DMS53 treated with DMSO at 0.1 percent for 48 hours (cell line): Measurements from ENCODE around the gene SDC1.
A peak's percentile ranks its signal among the peaks of the same experiment; 100 is the strongest.

ENCODE experiments used
- DNase-seq: peaks from one replicate; lab custom pipeline; 2025; ENCODE audit not compliant: unreplicated experiment; lab: John Stamatoyannopoulos, UW

Gene SDC1

DNA sequence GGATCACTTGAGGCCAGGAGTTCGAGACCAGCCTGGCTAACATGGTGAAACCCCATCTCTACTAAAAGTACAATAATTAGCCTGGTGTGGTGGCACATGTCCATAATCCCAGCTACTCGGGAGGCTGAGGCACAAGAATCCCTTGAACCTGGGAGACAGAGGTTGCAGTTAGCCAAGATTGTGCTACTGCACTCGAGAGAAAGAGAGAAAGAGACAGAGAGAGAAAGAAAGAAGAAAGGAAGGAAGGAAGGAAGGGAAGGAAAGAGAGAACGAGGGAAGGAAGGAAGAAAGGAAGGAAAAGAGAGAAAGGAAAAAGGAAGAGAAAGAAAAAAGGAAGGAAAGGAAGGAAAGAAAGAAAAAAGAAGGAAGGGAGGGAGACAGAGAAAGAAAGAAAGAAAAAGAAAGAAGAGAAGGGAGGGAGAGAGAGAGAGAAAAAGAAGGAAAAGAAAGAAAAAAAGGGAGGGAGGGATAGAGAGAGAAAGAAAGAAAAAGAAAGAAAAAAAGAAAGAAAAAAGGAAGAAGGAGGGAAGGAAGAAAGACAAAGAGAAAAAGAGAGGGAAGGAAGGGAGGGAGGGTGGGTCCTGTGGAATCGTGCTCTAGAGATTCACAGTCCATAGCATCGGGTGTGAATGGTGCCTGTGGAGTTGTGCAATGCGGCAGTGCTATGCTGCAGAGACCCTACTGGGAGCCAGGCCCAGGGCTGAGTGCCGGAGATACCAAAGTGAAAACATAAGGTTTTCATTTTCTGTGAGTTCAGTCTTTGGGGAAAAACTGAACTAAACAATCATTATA, 4.6 kb upstream of the SDC1 start:
- no peak for DNase-seq

DNA sequence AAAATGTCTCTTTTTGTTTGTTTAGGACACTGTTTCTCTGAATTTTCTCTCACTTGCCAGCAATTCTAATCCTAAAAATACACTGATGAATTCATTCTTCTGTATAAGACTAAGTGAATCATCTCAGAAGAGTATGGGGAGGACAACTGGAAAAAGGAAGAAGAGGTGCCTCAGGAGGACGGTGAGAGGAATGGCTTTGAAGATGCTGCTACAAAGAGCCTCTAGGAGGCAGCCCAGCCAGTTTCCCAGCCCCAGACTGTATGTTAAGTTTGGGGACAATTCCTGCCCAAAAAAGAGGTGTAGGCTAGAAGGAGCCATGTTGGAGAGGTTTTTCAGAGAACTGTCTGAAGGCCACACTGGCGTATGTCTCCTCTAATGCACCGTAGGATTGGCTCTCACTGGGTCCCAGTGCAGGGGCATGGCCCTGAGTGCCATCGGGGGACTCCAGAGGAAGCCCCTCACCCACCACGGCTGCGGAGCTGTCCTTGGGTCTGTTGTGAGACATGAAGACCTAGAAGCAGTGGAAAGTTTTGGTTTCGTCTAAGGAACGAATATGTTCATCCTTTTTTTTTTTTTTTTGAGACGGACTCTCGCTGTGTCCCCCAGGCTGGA, 3.1 kb upstream of the SDC1 start:
- DNase-seq, result no peak

DNA sequence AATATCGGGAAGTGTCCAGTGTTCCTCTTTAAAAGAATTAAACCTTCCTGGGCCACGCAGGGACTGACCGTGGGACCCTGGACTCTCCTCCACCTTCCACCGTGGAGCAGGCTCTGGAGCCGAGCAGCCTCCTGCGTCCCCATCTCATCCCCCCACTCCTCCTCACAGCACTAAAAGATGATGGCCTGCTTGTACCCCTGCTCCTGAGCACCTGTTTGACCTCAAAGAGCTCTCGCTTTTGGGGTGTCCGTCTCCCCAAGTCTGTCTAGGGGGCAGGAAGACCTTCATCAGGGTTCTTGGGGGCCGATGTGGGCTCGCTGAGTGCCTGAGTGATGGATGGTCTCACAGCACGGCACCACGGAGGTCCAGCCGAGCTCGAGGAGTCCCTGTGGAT, 1.2 kb upstream of the SDC1 start:
- no peak for DNase-seq

DNA sequence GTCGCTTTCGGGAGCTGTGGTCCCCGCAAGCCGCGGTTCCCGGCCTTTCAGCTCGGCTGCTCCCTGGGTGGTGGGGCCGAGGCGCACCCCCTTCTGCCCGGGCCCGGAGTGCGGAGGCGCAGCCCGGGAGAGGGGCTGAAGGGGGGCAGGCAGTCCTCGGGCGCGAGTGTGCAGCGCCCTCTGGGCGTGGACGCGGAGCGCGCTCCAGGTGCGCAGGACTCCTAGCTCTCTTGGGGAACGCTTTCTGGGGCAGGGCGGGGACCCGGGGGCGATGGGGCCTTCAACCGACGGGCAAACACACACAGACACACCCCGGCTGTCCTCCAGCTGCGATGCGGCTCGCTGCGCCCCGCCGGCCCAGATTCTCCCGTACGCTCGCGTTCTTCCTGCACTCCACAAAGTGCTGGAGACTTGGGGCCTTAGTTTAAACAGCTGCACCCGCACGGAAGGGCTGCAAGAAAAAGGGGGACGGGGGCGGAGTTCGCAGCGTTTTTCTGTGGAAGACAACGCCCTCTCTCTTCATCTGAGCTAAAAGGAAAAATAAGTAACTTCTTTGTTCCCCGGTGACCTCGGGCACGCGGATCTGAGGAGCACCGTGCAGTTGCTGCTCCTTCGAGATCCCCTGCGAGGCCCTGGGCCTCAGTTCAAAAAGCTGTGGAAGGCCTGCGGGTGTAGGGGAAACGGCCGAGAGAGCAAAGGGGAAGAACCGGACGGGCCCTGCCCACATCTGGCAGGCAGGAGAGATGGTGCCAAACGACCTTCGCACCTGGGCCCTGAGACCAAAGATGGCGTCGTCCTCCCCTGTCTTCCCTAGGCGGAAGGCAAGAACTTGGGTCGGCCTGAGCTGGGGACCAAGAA, 593 bp upstream of the SDC1 start:
- peak; percentile 38 for DNase-seq

DNA sequence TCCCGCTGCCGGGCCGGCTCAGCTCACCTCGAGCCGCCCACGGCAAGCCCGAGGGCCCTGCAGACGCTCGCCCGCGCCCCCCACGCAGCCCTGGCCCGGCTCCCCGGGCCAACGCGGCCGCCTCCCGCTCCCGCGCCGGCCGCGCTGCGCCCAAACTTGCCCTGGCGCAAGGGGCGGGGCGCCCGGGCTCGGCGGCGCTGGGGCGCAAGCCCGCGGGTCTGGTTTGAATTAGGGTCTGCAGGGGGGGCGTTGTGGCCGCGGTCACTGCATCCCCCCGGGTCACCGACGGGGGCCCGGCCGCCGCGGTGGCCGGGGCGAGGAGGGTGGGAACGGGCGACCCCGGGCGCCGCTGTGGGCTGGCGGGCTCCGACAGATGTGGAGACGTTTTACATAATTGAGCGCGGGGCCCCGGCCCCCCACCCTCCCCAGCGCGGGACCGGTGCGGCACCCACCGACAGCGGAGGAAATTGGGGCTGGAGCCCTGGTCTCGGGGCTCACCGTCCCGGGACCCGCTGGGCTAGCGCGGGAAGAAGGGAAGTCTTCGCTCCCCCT, 690 bp downstream of the SDC1 start:
- DNase-seq, result no peak

DNA sequence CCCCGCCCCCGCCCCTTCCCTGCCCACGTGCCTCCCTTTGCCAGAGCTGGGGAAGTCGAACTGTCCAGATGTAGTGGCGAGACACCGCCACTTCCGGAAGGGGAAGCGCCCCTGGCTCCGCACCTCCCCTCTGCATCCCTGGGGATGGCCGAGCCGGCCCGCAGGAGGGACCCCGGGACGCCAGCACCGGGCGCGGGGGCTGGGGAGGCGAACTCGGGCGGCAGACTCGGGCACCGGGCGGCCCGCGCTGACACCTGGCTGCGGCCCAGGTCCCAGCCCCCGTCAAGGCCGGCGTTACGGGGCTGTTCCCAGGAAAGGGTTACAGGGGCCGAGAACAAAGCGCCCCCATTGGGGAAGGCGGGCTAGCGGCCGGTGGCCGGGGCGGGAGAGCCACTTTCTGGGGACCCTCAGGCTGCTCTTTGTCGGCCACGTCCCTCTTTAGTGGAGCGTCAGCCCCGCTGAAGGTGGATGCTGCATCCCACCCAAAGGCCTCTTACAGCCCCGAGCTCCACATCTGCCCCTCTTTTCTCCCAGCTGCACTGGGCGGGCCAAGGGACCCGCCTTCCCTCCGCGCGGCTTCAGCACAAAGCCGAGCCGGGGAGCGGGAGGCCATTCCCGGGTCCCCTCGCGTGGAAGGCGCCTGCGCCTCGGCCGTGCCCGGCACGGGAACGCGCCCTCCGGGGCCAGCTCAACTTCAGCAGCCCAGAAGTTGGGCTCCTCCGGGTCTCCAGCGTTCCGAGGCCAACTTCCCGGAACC, 1.3 kb downstream of the SDC1 start:
- DNase-seq, result no peak

DNA sequence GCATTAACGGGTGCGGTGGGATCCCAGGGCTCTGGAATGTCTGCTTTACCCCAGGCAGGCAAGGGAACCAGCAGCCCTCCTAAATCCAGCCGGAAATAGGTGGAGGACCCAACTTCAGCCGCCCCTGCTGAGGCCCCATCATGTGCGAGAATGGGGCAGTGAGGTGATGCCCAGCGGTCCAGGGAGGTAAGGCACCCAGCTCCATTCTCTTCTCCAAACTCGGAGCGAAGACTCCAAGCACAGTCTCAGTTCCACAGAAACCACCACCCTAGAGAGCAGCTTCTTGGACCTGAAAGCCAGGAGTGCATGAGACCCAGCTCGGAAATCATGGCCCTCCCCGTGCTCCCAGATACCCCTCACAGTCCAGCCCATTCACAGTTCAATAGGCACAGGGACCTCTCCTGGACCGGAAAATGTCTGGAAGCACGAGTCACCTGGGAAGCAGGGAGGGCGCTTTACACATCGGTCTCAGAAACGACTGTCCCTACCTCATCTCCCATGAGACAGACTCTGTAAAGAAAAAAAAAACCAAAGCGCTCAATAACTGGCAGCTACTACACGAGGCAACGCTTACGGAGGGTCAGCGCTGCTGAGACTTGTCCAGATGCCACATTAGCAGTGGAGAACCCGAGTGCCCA, 2.0 kb downstream of the SDC1 start:
- DNase-seq, result peak; percentile 26

DNA sequence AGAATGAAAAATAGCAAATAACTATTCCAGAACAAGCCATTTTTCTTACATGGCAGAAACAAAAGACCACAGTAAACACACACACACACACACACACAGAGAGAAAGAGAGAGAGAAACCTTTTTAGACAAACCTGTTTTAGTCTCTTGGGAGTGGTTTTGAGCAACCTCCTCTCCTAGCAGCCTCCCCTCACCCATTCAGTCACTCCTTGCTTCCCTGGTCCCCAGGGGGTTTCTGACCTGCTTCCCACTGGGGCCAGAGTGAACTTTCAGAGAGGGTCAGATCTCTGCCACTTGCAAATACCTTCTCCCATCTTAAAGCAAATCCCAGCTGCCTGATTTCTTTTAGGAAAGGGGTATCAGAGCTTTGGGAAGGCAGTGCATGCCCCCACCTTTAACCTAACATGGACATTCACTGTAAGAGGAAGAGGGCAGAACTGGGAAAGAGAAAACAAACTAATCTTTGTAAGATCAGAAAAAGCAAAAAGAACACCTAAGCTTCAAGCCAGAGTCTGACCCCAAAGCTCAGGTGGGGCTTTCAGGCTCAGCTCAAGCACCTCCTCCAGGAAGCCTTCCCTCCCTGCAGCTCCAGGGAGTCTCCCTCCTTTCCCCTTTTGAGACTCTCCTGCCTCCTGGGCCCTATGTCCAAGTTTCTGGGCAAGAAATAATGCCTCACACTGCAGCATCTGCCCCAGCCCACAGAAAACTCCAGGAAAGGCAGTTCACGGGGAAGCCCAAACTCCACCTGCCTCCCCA, 2.7 kb downstream of the SDC1 start:
- DNase-seq, result no peak

DNA sequence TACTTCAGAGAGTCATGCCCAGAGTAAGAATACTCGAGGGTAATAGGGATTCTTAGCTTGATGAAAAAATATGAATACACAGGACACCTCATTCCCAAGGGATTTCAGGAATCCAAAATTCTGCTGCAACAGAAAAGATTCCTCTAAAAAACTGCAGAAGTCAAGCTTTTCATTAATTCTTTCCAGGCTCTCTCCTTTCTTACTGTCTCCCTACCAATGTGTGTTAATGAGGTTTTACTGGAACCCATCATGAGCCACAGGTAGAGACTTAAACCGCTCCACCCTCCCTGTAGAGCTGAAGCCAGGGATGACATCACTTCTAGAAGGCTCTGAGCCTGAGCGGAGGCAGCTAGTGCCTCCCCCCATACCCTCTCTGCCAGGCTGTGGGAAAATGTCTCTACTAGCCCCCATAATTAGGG, 3.4 kb downstream of the SDC1 start:
- DNase-seq, result no peak

DNA sequence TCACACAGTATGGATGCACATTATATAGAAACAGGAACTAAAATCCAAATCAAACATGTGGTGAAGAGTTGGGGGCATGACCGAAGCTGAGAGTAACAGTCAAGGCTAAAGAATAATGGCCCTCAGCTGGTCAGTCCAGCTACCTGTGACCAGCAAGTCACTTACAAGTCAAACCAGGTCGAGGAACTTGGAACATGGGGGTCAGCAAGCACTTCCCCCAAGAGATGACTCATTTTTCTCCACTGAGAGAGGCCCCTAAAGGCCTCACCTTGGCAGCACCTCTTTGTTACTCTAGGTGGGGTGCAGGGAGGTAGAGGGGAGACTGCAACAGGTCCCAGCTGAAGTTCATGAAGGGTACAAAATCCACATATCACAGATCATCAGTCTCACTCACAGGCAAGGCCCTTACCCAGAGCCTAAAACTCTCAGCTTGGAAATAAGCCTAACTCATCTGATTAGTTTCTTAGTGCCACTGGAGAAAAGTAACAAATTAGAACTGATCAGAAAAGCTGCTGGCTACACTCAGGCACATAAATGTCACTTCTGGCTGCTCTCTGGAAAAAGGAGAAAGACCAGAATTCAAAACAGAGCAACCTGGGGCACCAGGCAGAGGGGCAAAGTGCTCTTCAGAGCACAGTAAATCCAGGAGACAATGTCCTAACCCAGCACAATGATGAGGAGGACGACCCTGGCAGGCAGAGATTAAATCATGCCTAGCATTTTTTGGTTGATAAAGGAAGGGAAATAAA, 4.0 kb downstream of the SDC1 start:
- DNase-seq, result no peak

DNA sequence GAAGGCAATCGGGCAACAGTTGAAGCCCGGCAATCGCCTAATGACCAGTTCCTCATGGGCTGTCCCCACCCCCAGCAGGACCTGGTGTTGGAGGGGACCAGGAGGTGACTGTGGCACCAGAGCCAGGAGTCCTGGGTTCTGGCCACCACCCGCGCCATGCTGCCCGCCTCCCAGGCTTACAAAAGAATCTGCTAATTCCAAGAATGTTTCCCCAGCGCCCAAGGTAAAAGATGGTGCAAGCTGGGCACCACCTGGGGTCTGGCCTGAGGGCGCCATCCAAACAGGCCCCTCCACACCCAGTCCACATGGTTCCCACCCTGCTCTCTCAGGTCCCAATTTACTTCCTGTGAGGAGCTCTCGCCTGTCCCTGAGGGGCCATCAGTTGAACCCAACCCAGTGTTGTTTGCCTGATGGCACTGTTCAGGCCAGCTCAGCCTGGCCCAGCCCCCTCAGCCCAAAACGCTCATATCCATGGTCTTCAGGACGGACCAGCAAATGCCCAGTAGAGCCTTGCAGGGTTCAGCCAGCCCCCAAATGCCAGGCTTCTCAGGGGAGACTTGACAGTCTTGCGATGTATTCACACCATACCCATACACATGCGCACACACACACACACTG, 5.1 kb downstream of the SDC1 start:
- DNase-seq, result no peak

DNA sequence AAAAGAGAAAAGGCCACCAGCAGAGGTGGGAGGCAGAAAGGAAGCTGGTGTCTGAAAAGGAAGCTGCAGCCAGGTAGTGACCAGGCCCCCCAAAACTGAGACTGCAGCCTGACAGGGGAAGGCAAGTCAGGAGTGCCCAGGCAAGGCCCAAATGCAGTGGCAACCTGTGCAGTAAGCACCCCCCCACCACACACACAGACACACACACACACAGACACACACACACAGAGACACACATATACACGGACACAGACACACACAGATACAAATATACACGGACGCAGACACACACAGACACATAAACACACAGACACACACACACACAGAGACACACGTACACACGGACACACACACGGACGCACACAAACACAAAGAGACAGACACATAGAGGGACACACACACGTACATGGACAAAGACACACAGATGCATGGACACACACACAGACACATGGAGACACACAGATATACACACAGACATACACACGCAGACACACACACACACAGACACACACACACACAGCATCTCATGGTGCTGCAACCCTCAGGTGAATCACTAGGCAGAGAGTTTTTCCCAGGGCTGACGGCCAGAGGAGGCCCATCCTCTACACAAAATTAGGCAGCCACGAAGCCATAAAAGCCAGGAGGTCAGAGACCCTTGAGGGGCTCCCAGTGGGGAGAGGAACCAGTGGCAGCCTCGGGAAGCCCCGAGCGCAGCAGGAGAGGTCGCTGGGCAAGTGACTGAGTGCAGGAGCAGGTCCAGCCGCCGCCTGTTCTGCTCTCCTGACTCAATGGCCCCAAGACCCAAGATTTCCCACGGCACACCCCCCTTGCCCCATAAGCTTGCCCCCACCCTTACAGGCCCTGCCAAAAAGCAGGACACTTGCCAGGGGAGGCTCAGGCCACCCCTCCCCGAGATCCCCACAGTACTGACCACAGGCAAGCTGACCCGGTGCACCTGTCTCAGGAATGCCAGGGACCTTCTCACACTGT, 6.3 kb downstream of the SDC1 start:
- no peak for DNase-seq

DNA sequence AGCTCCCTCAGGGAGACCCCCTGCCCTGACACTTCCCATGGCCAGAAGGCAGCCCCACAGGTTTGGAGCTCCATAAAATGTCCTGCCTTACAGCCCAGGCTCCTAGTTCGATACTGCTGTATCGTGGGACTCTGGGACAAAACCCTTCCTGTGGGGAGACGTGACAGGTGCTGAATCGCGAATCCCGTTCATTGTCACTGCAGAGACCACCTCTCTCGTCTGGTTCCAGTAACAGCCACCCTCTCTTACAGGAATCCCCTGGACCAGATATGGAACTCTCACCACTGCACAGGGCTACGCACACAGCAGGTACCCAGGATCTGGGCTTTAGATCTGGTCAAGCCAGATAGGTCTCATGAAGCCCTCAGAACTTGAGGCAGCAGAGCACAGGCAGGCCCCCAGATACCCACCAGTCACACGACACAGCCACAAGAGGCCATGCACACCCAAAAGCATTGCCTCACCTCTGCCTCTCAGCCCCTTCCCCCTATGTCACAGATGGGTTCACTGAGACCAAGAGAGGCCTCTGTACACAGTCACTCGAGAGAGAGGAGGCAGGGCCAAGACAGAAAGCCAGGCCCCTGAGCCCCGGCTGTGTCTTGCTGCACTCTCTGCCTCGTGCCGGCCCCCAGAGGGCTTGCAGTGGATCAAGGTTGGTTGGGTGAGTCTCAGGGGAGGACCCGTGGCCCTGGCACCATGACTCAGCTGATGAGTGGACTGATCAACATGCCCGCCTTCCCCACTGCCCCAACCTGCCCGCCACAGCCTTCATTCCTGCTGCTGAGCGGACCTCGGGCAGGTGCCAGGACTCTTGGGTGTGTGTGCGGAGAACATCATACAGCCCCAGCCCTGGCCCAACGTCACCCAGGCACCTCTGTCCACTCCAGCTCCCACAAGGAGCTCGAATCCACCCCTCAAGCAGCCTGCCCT, 7.6 kb downstream of the SDC1 start:
- DNase-seq, result no peak

DNA sequence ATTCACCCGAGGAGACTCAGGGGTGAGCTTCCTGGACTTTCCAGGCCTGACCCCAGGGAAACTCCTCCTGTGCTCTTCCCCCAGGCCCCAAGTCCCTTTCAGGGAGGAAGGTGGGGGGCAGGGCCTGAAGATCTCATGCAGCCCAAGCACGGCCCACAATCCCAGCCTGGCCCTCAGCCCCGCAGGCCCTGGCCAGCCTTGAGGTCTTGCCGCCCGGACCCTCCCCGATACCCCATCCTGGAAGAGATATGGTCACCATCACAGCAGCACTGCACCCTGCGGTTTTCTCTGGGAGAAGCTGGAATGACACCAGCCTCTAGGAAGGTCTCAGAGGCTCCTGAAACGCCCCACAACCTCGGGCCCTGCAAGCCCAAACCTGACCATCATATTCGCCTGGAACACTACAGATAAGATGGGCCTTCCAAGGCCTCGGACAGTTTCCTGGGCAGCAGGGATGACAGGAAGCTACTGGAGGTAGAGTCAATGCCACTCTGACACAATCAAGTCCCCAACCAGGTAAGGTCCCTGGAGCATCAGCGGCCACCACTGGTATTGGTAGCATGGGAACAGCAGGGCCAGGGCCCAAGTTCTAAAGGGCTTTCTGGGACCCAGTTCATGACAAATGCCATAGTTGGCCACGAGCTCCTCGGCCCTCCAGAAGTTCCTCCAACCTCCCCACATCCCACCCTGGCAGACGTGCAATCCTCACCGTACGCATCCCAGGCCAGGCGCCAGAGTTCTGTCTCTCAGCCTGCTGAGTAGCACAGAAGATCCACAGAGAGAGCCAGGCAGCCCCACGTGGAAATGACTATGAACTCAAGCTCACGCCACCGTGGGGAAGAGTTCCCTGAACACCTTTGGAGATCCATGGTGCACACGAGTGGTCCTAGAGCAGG, 8.6 kb downstream of the SDC1 start:
- no peak for DNase-seq
